HepG2 (cell line): ENCODE data around the gene ADAMTS2. TPM values are rescaled to one million over a fixed set of nuclear protein-coding genes. Genes with fewer than 3 reads are reported as not detected.

Experiments
- ATAC-seq: fragments of 200-7000 bp; cut with Tn5 transposase; 3 replicates; pipeline ENCODE4 v1.9.1; 2020; ENCODE audit warnings: mild to moderate bottlenecking, moderate library complexity
- BruUV-seq: library from RNA; stranded (reverse); fragments of 400-500 nt; replicated peaks from 2 replicates; lab custom pipeline; 2021; lab: Mats Ljungman, UMichigan
- CTCF ChIA-PET: fragments of 300-600 bp; formaldehyde crosslinking; extraction: SDS; loops from one replicate; lab custom pipeline; 2021; ENCODE audit warnings: low total read pairs, inconsistent platforms, low intra/inter-chr PET ratio; lab: Yijun Ruan, JAX
- POLR2A ChIA-PET: fragments of 350-600 bp; sonication (Branson Sonifier 250); formaldehyde crosslinking; loops from one replicate; lab custom pipeline; 2020; ENCODE audit warnings: antibody characterized with exemption, inconsistent platforms; lab: Yijun Ruan, JAX
- DNase-seq: peaks from one replicate; pipeline ENCODE4 v3.0.0-alpha.2; 2015; ENCODE audit warnings: low spot score
- FAIRE-seq: peaks from 3 replicates; lab custom pipeline; 2011; peaks lifted over from hg19 to GRCh38; lab: Jason Lieb, UNC
- H2AFZ ChIP-seq: one replicate; pipeline ENCODE4 v1.6.1; 2011; ENCODE audit warnings: low read length, inconsistent platforms
- H3K27ac ChIP-seq: fragments of 300-600 bp; 3 replicates; pipeline ENCODE4 v1.8.0; 2011; ENCODE audit warnings: mixed run types, mild to moderate bottlenecking, mixed read lengths, low read length, inconsistent platforms; ENCODE audit not compliant: insufficient read depth; ENCODE audit errors: extremely low read length
- H3K27me3 ChIP-seq, 2 experiments: fragments of 200-600 bp in 1 of 2; 2 replicates in 1 of 2; 3 replicates in 1 of 2; pipeline versions ENCODE4 v1.6.0 to v1.8.0; 2011; ENCODE audit warnings: low read length in 2 of 2, mild to moderate bottlenecking in 2 of 2, moderate library complexity in 2 of 2, inconsistent platforms in 1 of 2; ENCODE audit not compliant: insufficient read depth in 2 of 2, control insufficient read depth in 1 of 2
- H3K36me3 ChIP-seq, 2 experiments: fragments of 200-600 bp in 1 of 2; replicated peaks in 1 of 2; 2 replicates in 1 of 2; 3 replicates in 1 of 2; pipeline versions ENCODE4 v1.5.1 to v1.8.0; 2011; ENCODE audit warnings: low read length in 2 of 2, inconsistent platforms in 1 of 2; ENCODE audit not compliant: insufficient read depth in 2 of 2, control insufficient read depth in 1 of 2
- H3K4me1 ChIP-seq: 2 replicates; pipeline ENCODE4 v1.5.1; 2012; ENCODE audit warnings: low read length, inconsistent platforms; ENCODE audit not compliant: insufficient read depth
- H3K4me2 ChIP-seq: 2 replicates; pipeline ENCODE4 v1.6.0; 2011; ENCODE audit warnings: low read depth, low read length, inconsistent platforms
- H3K4me3 ChIP-seq, 3 experiments: fragments of 200-600 bp in 1 of 3; sonication (generic), shearing (Covaris generic) in 1 of 3; replicated peaks in 1 of 3; 2 replicates each; pipeline ENCODE4 v1.5.1; 2011 to 2016; ENCODE audit warnings: low read length in 3 of 3, inconsistent platforms in 2 of 3, low read depth in 2 of 3, mild to moderate bottlenecking in 2 of 3, control low read depth in 1 of 3, mixed read lengths in 1 of 3; ENCODE audit not compliant: insufficient read depth in 1 of 3
- H3K79me2 ChIP-seq: one replicate; pipeline ENCODE4 v1.6.1; 2011; ENCODE audit warnings: low read length, inconsistent platforms; ENCODE audit not compliant: insufficient read depth
- H3K9ac ChIP-seq: 2 replicates; pipeline ENCODE4 v1.6.0; 2011; ENCODE audit warnings: mild to moderate bottlenecking, low read depth, low read length, inconsistent platforms; ENCODE audit not compliant: insufficient read depth
- H3K9me3 ChIP-seq: 2 replicates; pipeline ENCODE4 v1.5.1; 2012; ENCODE audit warnings: mild to moderate bottlenecking, low read length
- H4K20me1 ChIP-seq: 2 replicates; pipeline ENCODE4 v1.6.0; 2011; ENCODE audit warnings: inconsistent platforms, mild to moderate bottlenecking, low read length, moderate library complexity; ENCODE audit not compliant: insufficient read depth
- GMEB2 ChIP-seq: IDR thresholded peaks from 2 replicates; pipeline ENCODE4 v1.6.1; 2016; ENCODE audit warnings: missing biosample characterization, missing genetic modification reagents, low read depth
- HOMEZ ChIP-seq: IDR thresholded peaks from 2 replicates; pipeline ENCODE4 v1.6.1; 2016; ENCODE audit warnings: low read depth
- IRF9 ChIP-seq: sonication (generic); formaldehyde crosslinking; IDR thresholded peaks from 2 replicates; pipeline ENCODE4 v1.8.0; 2022; ENCODE audit warnings: missing genetic modification reagents, mild to moderate bottlenecking, borderline replicate concordance
- JARID2 ChIP-seq: sonication (generic); formaldehyde crosslinking; IDR thresholded peaks from 2 replicates; pipeline ENCODE4 v1.8.1; 2023; ENCODE audit warnings: missing genetic modification reagents, inconsistent platforms; ENCODE audit not compliant: insufficient replicate concordance
- SMAD9 ChIP-seq: sonication (generic); formaldehyde crosslinking; IDR thresholded peaks from 2 replicates; pipeline ENCODE4 v1.5.1; 2020; ENCODE audit warnings: mild to moderate bottlenecking, missing genetic modification reagents
- STAG1 ChIP-seq: sonication (generic); formaldehyde crosslinking; IDR thresholded peaks from 2 replicates; pipeline ENCODE4 v1.4.0; 2020; ENCODE audit warnings: missing genetic modification reagents
- THAP9 ChIP-seq: sonication (generic); formaldehyde crosslinking; IDR thresholded peaks from 2 replicates; pipeline ENCODE4; 2020; ENCODE audit warnings: missing genetic modification reagents, mild to moderate bottlenecking, borderline replicate concordance
- ZFP41 ChIP-seq: sonication (generic); formaldehyde crosslinking; IDR thresholded peaks from 2 replicates; pipeline ENCODE4 v1.4.0; 2020; ENCODE audit warnings: mild to moderate bottlenecking, missing genetic modification reagents, borderline replicate concordance
- ZNF564 ChIP-seq: sonication (generic); formaldehyde crosslinking; IDR thresholded peaks from 2 replicates; pipeline ENCODE4 v1.8.1; 2023; ENCODE audit warnings: mild to moderate bottlenecking, missing genetic modification reagents
- ZNF577 ChIP-seq: sonication (generic); formaldehyde crosslinking; IDR thresholded peaks from 2 replicates; pipeline ENCODE4 v1.4.0; 2020; ENCODE audit warnings: mild to moderate bottlenecking, low read depth, missing genetic modification reagents, borderline replicate concordance
- ZNF672 ChIP-seq: sonication (generic); formaldehyde crosslinking; IDR thresholded peaks from 2 replicates; pipeline ENCODE4 v1.8.1; 2022; ENCODE audit warnings: missing genetic modification reagents
- ZNF773 ChIP-seq: sonication (generic); formaldehyde crosslinking; IDR thresholded peaks from 2 replicates; pipeline ENCODE4 v1.4.0; 2020; ENCODE audit warnings: missing genetic modification reagents, borderline replicate concordance
- WGBS: methylation state at CpG from one replicate; pipeline ENCODE4 v1.1.6; 2017; ENCODE audit warnings: low lambda C conversion rate; 5-methylcytosine and 5-hydroxymethylcytosine counted together
- in situ Hi-C: cut with HindIII; loops from 2 replicates; pipeline ENCODE4 v1.10.0; 2017; ENCODE audit warnings: low pct_unique_long_range_greater_than_20kb; ENCODE audit not compliant: extremely low pct_ligation_motif_present
- intact Hi-C: fragments of 100-400 bp; cut with micrococcal nuclease; formaldehyde crosslinking; loops from one replicate; pipeline ENCODE4 v1.10.0; 2022; ENCODE audit not compliant: unreplicated experiment
- polyA plus RNA-seq, 8 experiments: library from polyadenylated mRNA; depleted of rRNA in 3 of 8; stranded (reverse) in 7 of 8; unstranded in 1 of 8; fragments of >200 nt; fragmentation: Illumina TruSeq in 4 of 8; extraction: Trizol in 4 of 8; gene quantifications; 2 replicates each; pipeline versions ENCODE4 v1.2.1 to v1.2.3, GENCODE V29; 2011 to 2016; ENCODE audit warnings: low read depth in 4 of 8, missing spikeins in 1 of 8, mixed read lengths in 1 of 8; ENCODE audit not compliant: insufficient read depth in 1 of 8
- total RNA-seq, 5 experiments: library from RNA; depleted of rRNA; stranded (reverse); fragments of >200 nt; fragmentation: Illumina TruSeq; extraction: Trizol; gene quantifications; 2 replicates each; pipeline ENCODE4 v1.2.3, GENCODE V29; 2016; ENCODE audit warnings: low read depth in 1 of 5

The ADAMTS2 gene
- total and polyA plus RNA-seq, 2 of the 13 experiments (the other 11 are each of a cell fraction or from before 2014, with no cell fraction given): 0.24 to 3.5 TPM

GRCh38 chr5:179221196-179221876, 123.9 kb downstream of the ADAMTS2 start:
- no peak overlapping the region for H2AFZ ChIP-seq
- BruUV-seq: no TSS peak
- intact Hi-C loops: no loop called here

More at GRCh38 chr5:179221196-179221876, 123.9 kb downstream of the ADAMTS2 start:
- Histone ChIP-seq H3K9ac (no peak overlapping the region), H3K4me3 (no peak overlapping the region), H3K36me3 (no peaks in the 10 kb centered on the region; a peak in 1 of 5 replicates), H3K79me2 (no peaks in the 10 kb centered on the region)
- CTCF ChIA-PET: no interaction called here
- in situ Hi-C loops: no loop called here
- TF ChIP-seq THAP9 (CRISPR knock-in tag): no peak
- no peak for TF ChIP-seq HOMEZ (CRISPR knock-in tag)
- no peak for TF ChIP-seq SMAD9
- no peak for TF ChIP-seq STAG1
- TF ChIP-seq ZNF672: no peak
- no peak for TF ChIP-seq IRF9 (CRISPR knock-in tag)
- no peak for TF ChIP-seq ZNF773
- no peak for TF ChIP-seq ZFP41
- TF ChIP-seq JARID2 (CRISPR knock-in tag): no peak
- no peak for TF ChIP-seq ZNF577 (CRISPR knock-in tag)
- TF ChIP-seq ZNF564 (CRISPR knock-in tag): no peak
- TF ChIP-seq GMEB2 (CRISPR knock-in tag): no peak
- TF ChIP-seq, all 625 proteins: peak for 0
- POLR2A ChIA-PET: no interaction called here
- WGBS: 35% methylated on average over 3 of the region's 14 CpGs
- Histone ChIP-seq H3K27me3 (peaks cover 3 to 22% of the 10 kb centered on the region in 2 experiments), H3K4me2 (no peak overlapping the region), H3K27ac (no peak overlapping the region), H3K4me1 (no peaks in the 10 kb centered on the region), H4K20me1 (no peaks in the 10 kb centered on the region), H3K9me3 (no peaks in the 10 kb centered on the region)
- ATAC-seq (no peak), FAIRE-seq (no peak), DNase-seq (no peak)
